ENCODE measurements around the gene ARFGAP2. TPM values are rescaled to one million over a fixed set of nuclear protein-coding genes. Genes with fewer than 3 reads are reported as not detected.

Gene ARFGAP2
- total and polyA plus RNA-seq, 2 donors from 2014 or later = 59.3 to 87.5 TPM

GRCh38 chr11:47163193-47163592 is 13.5 kb downstream of the ARFGAP2 start:
- peaks cover 4 to 43% (median 35%) of the 10 kb centered on the region in 3 donors for H3K36me3 ChIP-seq (ENCODE audit: control insufficient read depth in 2 of 3, insufficient read depth in 3 of 3, low read length in 3 of 3)
- intact Hi-C loops (cut with DNase I) = no loop called here
- no peaks in the 10 kb centered on the region for H3K9me3 ChIP-seq (ENCODE audit: control insufficient read depth in 2 of 3, insufficient read depth in 1 of 3, low read length in 3 of 3)
- H3K27ac ChIP-seq (ENCODE audit: low read depth in 2 of 2, low read length in 2 of 2) = no peak overlapping the region
- TF ChIP-seq CTCF (IDR thresholded peaks at IDR 0.05; ENCODE audit: borderline replicate concordance, extremely low read depth, insufficient read depth) = no peak
- no peaks in the 10 kb centered on the region for H3K4me1 ChIP-seq (ENCODE audit: control insufficient read depth in 2 of 3, insufficient read depth in 2 of 3, low read depth in 1 of 3, low read length in 3 of 3)
- no peak overlapping the region for H3K9ac ChIP-seq (ENCODE audit: low read length in 3 of 3)
- DNase-seq (no peak), FAIRE-seq (no peak)
- H3K4me3 ChIP-seq (ENCODE audit: low read length in 3 of 3) = no peak overlapping the region
- H3K27me3 ChIP-seq (ENCODE audit: control insufficient read depth, insufficient read depth, low read length) = no peaks in the 10 kb centered on the region

- H3K9ac ChIP-seq (ENCODE audit: low read length in 3 of 3) = no peak overlapping the region
- TF ChIP-seq CTCF (IDR thresholded peaks at IDR 0.05; ENCODE audit: borderline replicate concordance, extremely low read depth, insufficient read depth) = no peak
- H3K27me3 ChIP-seq (ENCODE audit: control insufficient read depth, insufficient read depth, low read length) = no peaks in the 10 kb centered on the region
- intact Hi-C loops (cut with DNase I) = no loop called here
- DNase-seq (no peak), FAIRE-seq (no peak)
- no peak overlapping the region for H3K27ac ChIP-seq (ENCODE audit: low read depth in 2 of 2, low read length in 2 of 2)
- no peaks in the 10 kb centered on the region for H3K4me1 ChIP-seq (ENCODE audit: control insufficient read depth in 2 of 3, insufficient read depth in 2 of 3, low read depth in 1 of 3, low read length in 3 of 3)
- peaks cover 4 to 36% (median 27%) of the 10 kb centered on the region in 3 donors for H3K36me3 ChIP-seq (ENCODE audit: control insufficient read depth in 2 of 3, insufficient read depth in 3 of 3, low read length in 3 of 3)
- no peak overlapping the region for H3K4me3 ChIP-seq (ENCODE audit: low read length in 3 of 3)
- no peaks in the 10 kb centered on the region for H3K9me3 ChIP-seq (ENCODE audit: control insufficient read depth in 2 of 3, insufficient read depth in 1 of 3, low read length in 3 of 3)
These were observed 14.3 kb downstream of the ARFGAP2 start for GRCh38 chr11:47162426-47162825.

GRCh38 chr11:47161890-47162289 is 14.8 kb downstream of the ARFGAP2 start:
- Histone ChIP-seq H3K4me3 (ENCODE audit: low read length in 3 of 3) (no peak overlapping the region), H3K27me3 (ENCODE audit: control insufficient read depth, insufficient read depth, low read length) (no peaks in the 10 kb centered on the region), H3K9ac (ENCODE audit: low read length in 3 of 3) (no peak overlapping the region), H3K9me3 (ENCODE audit: control insufficient read depth in 2 of 3, insufficient read depth in 1 of 3, low read length in 3 of 3) (no peaks in the 10 kb centered on the region), H3K36me3 (ENCODE audit: control insufficient read depth in 2 of 3, insufficient read depth in 3 of 3, low read length in 3 of 3) (peaks cover 0 to 30% (median 22%) of the 10 kb centered on the region in 3 donors), H3K27ac (ENCODE audit: low read depth in 2 of 2, low read length in 2 of 2) (no peak overlapping the region), H3K4me1 (ENCODE audit: control insufficient read depth in 2 of 3, insufficient read depth in 2 of 3, low read depth in 1 of 3, low read length in 3 of 3) (no peaks in the 10 kb centered on the region)
- FAIRE-seq (no peak), DNase-seq (no peak)
- TF ChIP-seq CTCF (IDR thresholded peaks at IDR 0.05; ENCODE audit: borderline replicate concordance, extremely low read depth, insufficient read depth) = no peak
- intact Hi-C loops (cut with DNase I) = no loop called here

All from kidney (tissue), 14 donors.